Measurements from ENCODE around the gene CYSRT1. TPM values are rescaled to one million over a fixed set of nuclear protein-coding genes. Genes with fewer than 3 reads are reported as not detected.

The CYSRT1 gene
- total RNA-seq: under 1 TPM in 1 of 2 donors, not detected in 1; 0.62 TPM
- long read RNA-seq: 0 reads

GRCh38 chr9:137224830-137225694, at the start of gene CYSRT1:
CYSRT1 (plus strand) TSS chr9:137225174; CDS start chr9:137225622, 448 bp downstream.
- DNase-seq (no peak), ATAC-seq (no peak)
- intact Hi-C loops (cut with DNase I): loop anchor here in 1 of 2 donors (5.0 kb wide), 1 partner anchor 103 kb away; no protein-coding TSS in a partner anchor

GRCh38 chr9:137175345-137175961, 49.5 kb upstream of the CYSRT1 start:
- intact Hi-C loops (cut with DNase I): no loop called here
- ATAC-seq: no peak
- DNase-seq: no peak

GRCh38 chr9:137176302-137177182, 48.4 kb upstream of the CYSRT1 start:
- peak in 1 of 2 donors; percentile 19 for ATAC-seq
- intact Hi-C loops (cut with DNase I): no loop called here
- no peak for DNase-seq

GRCh38 chr9:137178201-137178938, 46.6 kb upstream of the CYSRT1 start:
- no peak for ATAC-seq
- intact Hi-C loops (cut with DNase I): no loop called here

GRCh38 chr9:137178939-137179630, 45.9 kb upstream of the CYSRT1 start:
- no peak for ATAC-seq
- intact Hi-C loops (cut with DNase I): no loop called here

More at GRCh38 chr9:137178201-137178938, 46.6 kb upstream of the CYSRT1 start:
- DNase-seq: no peak

GRCh38 chr9:137179761-137180160, 45.2 kb upstream of the CYSRT1 start:
- DNase-seq: no peak
- intact Hi-C loops (cut with DNase I): loop anchor here in 1 of 2 donors (10.0 kb wide), 1 partner anchor 55 kb away; no protein-coding TSS in a partner anchor
- ATAC-seq: no peak

More at GRCh38 chr9:137178939-137179630, 45.9 kb upstream of the CYSRT1 start:
- DNase-seq: no peak

- no peak for ATAC-seq
Observed at GRCh38 chr9:137180491-137180890, 44.5 kb upstream of the CYSRT1 start.

GRCh38 chr9:137181680-137182079, 43.3 kb upstream of the CYSRT1 start:
- ATAC-seq: no peak
- intact Hi-C loops (cut with DNase I): loop anchor here in 1 of 2 donors (10.0 kb wide), 1 partner anchor 57 kb away; no protein-coding TSS in a partner anchor
- DNase-seq: no peak

More at GRCh38 chr9:137180491-137180890, 44.5 kb upstream of the CYSRT1 start:
- intact Hi-C loops (cut with DNase I): loop anchor here in 1 of 2 donors (10.0 kb wide), 1 partner anchor 56 kb away; no protein-coding TSS in a partner anchor
- DNase-seq: no peak

GRCh38 chr9:137182836-137183235, 42.1 kb upstream of the CYSRT1 start:
- DNase-seq: no peak
- no peak for ATAC-seq
- intact Hi-C loops (cut with DNase I): loop anchor here in 1 of 2 donors (10.0 kb wide), 1 partner anchor 58 kb away; no protein-coding TSS in a partner anchor

DNA sequence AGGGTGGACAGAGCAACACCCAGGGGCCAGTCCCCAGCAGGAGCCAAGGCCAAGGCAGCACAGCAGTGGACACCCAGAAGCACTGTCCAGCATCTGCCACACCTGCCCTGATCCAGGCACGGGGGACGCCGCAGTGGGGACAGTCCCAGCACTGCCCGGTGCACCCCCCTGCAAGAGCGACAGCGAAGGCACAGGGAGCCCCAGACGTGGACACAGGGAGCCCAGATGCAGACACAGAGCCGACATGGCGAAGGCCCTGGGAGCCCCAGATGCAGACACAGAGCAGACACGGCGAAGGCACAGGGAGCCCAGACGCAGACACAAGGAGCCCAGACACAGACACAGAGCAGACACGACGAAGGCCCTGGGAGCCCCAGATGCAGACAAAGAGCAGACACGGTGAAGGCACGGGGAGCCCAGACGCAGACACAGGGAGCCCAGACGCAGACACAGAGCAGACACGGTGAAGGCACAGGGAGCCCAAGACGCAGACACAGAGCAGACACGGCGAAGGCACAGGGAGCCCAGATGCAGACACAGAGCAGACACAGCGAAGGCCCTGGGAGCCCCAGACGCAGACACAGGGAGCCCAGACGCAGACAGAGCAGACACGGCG, 40.9 kb upstream of the CYSRT1 start:
- DNase-seq: no peak
- ATAC-seq: no peak
- intact Hi-C loops (cut with DNase I): loop anchor here in 1 of 2 donors (10.0 kb wide), 1 partner anchor 59 kb away; no protein-coding TSS in a partner anchor

- DNase-seq (no peak), ATAC-seq (no peak)
- intact Hi-C loops (cut with DNase I): loop anchor here in 1 of 2 donors (10.0 kb wide), 1 partner anchor 60 kb away; no protein-coding TSS in a partner anchor
Observed at GRCh38 chr9:137184881-137185660, 39.9 kb upstream of the CYSRT1 start.

- intact Hi-C loops (cut with DNase I): loop anchor here in 1 of 2 donors (10.0 kb wide), 1 partner anchor 61 kb away; no protein-coding TSS in a partner anchor
- no peak for ATAC-seq
- DNase-seq: no peak
Observed at GRCh38 chr9:137185921-137186320, 39.1 kb upstream of the CYSRT1 start.

GRCh38 chr9:137186385-137186784, 38.6 kb upstream of the CYSRT1 start:
- ATAC-seq: no peak
- intact Hi-C loops (cut with DNase I): loop anchor here in 1 of 2 donors (10.0 kb wide), 1 partner anchor 62 kb away; no protein-coding TSS in a partner anchor
- DNase-seq: no peak

- intact Hi-C loops (cut with DNase I): loop anchor here in 1 of 2 donors (10.0 kb wide), 1 partner anchor 63 kb away; no protein-coding TSS in a partner anchor
- ATAC-seq: no peak
- DNase-seq: no peak
Observed at GRCh38 chr9:137187386-137187785, 37.6 kb upstream of the CYSRT1 start.

DNA sequence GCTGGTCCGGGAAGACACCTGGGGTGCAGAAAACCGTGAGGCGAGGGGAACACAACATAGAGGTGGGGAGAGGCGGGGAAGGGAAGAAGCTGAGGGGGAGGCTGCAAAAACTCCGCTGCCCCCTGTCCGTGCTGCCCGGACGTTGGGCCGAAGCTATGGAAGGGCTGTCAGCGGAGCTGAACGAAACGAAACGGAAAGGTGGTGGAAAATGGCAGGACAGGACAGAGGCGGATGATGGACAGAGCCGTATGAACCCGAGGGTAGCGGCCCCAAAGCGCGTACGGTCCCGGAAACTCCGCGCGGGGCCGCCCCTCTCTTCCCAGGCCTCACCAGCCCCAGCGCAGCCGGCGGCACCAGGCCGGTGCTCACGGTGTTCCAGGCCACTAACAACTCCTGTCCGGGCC, 36.9 kb upstream of the CYSRT1 start:
- intact Hi-C loops (cut with DNase I): loop anchor here in 1 of 2 donors (10.0 kb wide), 1 partner anchor 63 kb away; no protein-coding TSS in a partner anchor
- ATAC-seq (no peak), DNase-seq (no peak)
